ENCODE data around the gene PTS. TPM values are rescaled to one million over a fixed set of nuclear protein-coding genes. Genes with fewer than 3 reads are reported as not detected.

Gene PTS
- total RNA-seq, 1 experiment from 2014 or later: 48.6 TPM

- no peak overlapping the region for H4K8ac ChIP-seq (replicated peaks; ENCODE audit: insufficient read length, low read depth, low read length)
- no peak overlapping the region for H2BK12ac ChIP-seq (ENCODE audit: insufficient read length, low read depth, low read length)
- no peak overlapping the region for H3K9ac ChIP-seq (ENCODE audit: extremely low read depth, insufficient read length, low read length)
- H3K9me3 ChIP-seq (ENCODE audit: control insufficient read depth, low read depth, low read length): no peaks in the 10 kb centered on the region
- no peaks in the 10 kb centered on the region for H3K79me2 ChIP-seq (ENCODE audit: insufficient read depth, low read length)
- H3K27ac Mint-ChIP-seq: no peak overlapping the region
- H3K79me1 ChIP-seq (ENCODE audit: insufficient read depth, low read depth, low read length, poor library complexity, severe bottlenecking): no peaks in the 10 kb centered on the region
- H4K5ac ChIP-seq (ENCODE audit: insufficient read length, low read depth, low read length): no peak overlapping the region
- H3K27me3 ChIP-seq (ENCODE audit: insufficient read depth, low read length): no peaks in the 10 kb centered on the region
- no peaks in the 10 kb centered on the region; the same call in 1 of the 2 replicates for H3K4me1 ChIP-seq (ENCODE audit: insufficient read depth, low read length)
- no peak overlapping the region for H3K14ac ChIP-seq (ENCODE audit: insufficient read depth, low read length)
- no peak overlapping the region for H3T11ph ChIP-seq (ENCODE audit: low read length)
- H3K36me3 Mint-ChIP-seq (ENCODE audit: insufficient read depth in 1 of 3, low read depth in 3 of 3): no peaks in the 10 kb centered on the region
- peaks cover 2 to 3% of the 10 kb centered on the region in 2 experiments; a peak in 1 of 4 replicates for H3K4me1 Mint-ChIP-seq
- no peaks in the 10 kb centered on the region for H3K23me2 ChIP-seq (ENCODE audit: insufficient read length, low read depth, low read length, poor library complexity, severe bottlenecking)
- H3K56ac ChIP-seq (ENCODE audit: insufficient read length, low read depth, low read length): no peak overlapping the region
- H2BK120ac ChIP-seq (ENCODE audit: low read depth, low read length, poor library complexity, severe bottlenecking): no peak overlapping the region
- no peak overlapping the region for H3K27ac ChIP-seq (ENCODE audit: insufficient read length, low read depth, low read length)
- DNase-seq: no peak
- no CpG with 5 or more reads among the region's 1 CpG for WGBS (ENCODE audit: extremely low coverage, insufficient read length, low lambda C conversion rate)
- no peak overlapping the region for H2BK15ac ChIP-seq (ENCODE audit: low read depth, low read length)
- no peak overlapping the region for H2BK5ac ChIP-seq (ENCODE audit: insufficient read length, low read length)
- H3K9me3 Mint-ChIP-seq: peaks cover 4 to 7% of the 10 kb centered on the region in 2 experiments; a peak in 4 of 5 replicates
- no peak overlapping the region for H3K4ac ChIP-seq (ENCODE audit: low read depth, low read length)
- no peak overlapping the region for H3K4me3 Mint-ChIP-seq
- H2AFZ ChIP-seq (ENCODE audit: low read length): no peak overlapping the region
- H2BK20ac ChIP-seq (ENCODE audit: low read depth, low read length, poor library complexity, severe bottlenecking): no peak overlapping the region
- no peak overlapping the region for H3K23ac ChIP-seq (ENCODE audit: insufficient read length, low read depth, low read length)
- no peak overlapping the region for H3K4me2 ChIP-seq (ENCODE audit: insufficient read depth, insufficient read length, low read length)
- H3K27me3 Mint-ChIP-seq (ENCODE audit: low read depth): peaks cover 11% of the 10 kb centered on the region
- H3K18ac ChIP-seq (ENCODE audit: insufficient read length, low read depth, low read length): no peak overlapping the region
- no peaks in the 10 kb centered on the region for H4K20me1 ChIP-seq (ENCODE audit: control insufficient read depth, insufficient read depth, insufficient read length)
- TF ChIP-seq CTCF (conservative IDR thresholded peaks at IDR 0.05): no peak
- H2AK5ac ChIP-seq (ENCODE audit: insufficient read length, low read length): no peak overlapping the region
- H4K91ac ChIP-seq (ENCODE audit: insufficient read length, low read depth, low read length): no peak overlapping the region
Measured at GRCh38 chr11:112182867-112183266, 43.4 kb upstream of the PTS start.

Measured in H9 (cell line).